Measurements from ENCODE around the gene SEPTIN5.

The SEPTIN5 gene

GRCh38 chr22:19745155-19746101 lies 31.1 kb downstream of the SEPTIN5 start:
- in situ Hi-C loops (cut with MboI; ENCODE audit: low sequenced_read_pairs), result no loop called here

GRCh38 chr22:19746726-19747125 lies 32.4 kb downstream of the SEPTIN5 start:
- in situ Hi-C loops (cut with MboI; ENCODE audit: low sequenced_read_pairs), result no loop called here

GRCh38 chr22:19747551-19747950 lies 33.2 kb downstream of the SEPTIN5 start:
- in situ Hi-C loops (cut with MboI; ENCODE audit: low sequenced_read_pairs), result no loop called here

GRCh38 chr22:19748139-19748538 lies 33.8 kb downstream of the SEPTIN5 start:
- in situ Hi-C loops (cut with MboI; ENCODE audit: low sequenced_read_pairs), result no loop called here

DNA sequence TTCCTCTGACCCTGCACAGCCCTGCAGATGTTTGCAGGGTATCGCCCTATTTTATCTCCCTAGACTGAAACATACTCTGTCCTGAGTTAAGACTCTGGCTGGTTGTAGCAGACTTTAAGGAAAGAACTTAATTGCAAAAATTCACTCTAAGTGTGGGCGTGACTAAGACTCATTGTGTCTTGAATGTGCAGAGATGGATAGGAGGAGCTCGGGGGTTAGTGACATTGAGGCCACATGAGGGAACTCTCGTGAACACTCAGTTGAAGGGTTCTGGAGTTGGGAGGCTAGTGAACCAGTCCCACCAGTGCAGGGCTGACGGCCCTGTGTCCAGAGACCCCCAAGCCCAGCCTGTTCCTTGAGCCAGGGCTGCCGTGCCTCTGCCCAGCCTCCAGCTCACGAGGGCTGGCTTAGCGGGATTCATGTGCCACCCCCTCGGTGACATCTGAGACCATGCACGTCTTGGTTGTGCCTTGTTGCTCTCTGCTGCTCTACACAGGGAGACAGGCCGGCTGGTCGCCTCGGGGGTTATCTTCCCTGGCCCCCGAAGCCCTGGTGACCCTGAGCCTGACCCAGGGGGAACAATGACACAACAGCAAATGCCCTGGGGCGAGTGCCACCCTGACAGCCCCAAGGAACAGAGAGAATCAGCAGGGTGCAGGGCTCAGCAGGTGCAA lies 34.8 kb downstream of the SEPTIN5 start:
- in situ Hi-C loops (cut with MboI; ENCODE audit: low sequenced_read_pairs), result no loop called here

GRCh38 chr22:19749876-19750275 lies 35.6 kb downstream of the SEPTIN5 start:
- in situ Hi-C loops (cut with MboI; ENCODE audit: low sequenced_read_pairs), result no loop called here

DNA sequence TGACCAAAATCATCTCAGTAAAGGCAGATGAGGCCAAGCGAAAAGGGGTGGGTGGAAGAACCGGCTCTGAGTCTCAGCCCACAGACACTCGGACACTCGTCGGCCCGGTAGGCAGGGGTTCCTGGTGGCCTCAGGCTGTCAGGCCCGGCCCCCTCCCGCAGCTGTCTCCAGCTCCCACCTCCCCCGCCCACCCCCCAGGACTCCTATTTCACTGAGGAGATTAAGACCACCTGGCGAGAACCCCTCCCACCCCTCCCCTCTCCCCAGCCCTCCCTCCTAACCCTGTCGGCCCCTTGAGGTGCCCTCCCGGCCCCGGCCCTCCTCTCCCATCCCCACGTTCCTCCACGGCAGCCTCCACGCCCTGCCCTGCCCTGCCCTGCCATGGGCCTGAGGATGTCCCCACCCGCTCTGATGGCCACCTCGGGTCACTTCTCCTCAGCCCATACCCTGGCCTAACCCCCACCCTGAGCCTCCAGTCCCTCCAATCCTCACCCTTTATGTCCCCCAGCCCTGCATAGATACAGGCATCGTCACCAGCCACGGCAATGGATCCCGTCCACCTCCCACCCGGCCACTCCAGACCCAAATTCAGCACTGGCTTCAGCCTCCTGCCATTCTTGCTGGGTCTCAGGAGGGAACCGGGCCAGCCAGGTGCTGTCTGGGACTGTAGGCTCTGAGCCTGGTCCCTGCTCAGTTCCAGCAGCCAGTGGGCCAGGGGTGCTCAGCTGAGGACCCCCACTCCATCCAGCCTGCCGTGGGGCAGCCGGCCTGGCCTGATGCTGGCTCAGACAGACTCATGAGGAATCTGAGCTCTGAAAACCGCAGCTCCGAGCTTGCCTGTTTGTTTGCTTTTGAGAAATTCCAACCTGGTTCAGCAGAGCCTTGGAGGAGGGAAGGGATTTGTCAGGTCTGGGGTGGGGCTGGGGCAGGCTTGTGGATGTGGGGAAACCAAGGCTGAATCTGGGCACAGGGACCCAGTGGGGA lies 36.5 kb downstream of the SEPTIN5 start:
- in situ Hi-C loops (cut with MboI; ENCODE audit: low sequenced_read_pairs), result no loop called here

DNA sequence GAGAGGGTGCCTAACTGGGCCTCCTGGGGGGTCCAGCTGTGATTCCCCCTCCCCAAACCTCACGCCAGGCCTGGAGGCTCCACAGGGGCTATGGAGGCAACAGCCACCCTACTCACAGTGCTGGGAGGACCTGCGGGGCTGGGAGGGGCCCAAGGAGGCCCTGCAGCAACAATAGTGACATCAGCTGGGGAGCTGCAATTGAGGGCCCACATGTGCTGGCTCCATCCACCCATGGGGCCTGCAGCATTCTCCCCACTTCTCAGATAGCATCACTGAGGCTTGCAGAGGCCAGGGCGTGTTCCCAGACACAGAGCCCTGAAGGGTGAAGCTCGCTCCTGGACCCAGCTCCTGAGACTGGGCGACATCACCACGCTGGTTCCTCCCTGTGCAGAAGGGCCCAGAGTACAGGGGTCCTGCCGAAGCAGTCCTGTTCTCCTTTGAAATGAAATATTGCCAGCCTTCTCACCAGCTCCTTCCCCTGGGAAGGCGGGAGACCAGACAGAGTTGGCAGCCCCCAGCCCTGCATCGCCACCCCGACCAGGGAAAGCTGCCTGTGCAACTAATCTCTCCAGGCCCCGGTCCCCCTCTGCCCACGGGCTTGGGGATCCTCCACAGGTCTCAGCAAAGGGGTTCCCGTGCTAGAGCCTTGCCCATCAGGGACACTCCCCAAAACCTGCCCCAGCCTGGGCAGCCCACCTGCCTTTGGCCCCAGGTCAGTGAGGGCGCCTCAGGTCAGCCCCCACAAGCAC lies 37.4 kb downstream of the SEPTIN5 start:
- in situ Hi-C loops (cut with MboI; ENCODE audit: low sequenced_read_pairs), result no loop called here

GRCh38 chr22:19753090-19753842 lies 39.0 kb downstream of the SEPTIN5 start:
- in situ Hi-C loops (cut with MboI; ENCODE audit: low sequenced_read_pairs), result no loop called here

DNA sequence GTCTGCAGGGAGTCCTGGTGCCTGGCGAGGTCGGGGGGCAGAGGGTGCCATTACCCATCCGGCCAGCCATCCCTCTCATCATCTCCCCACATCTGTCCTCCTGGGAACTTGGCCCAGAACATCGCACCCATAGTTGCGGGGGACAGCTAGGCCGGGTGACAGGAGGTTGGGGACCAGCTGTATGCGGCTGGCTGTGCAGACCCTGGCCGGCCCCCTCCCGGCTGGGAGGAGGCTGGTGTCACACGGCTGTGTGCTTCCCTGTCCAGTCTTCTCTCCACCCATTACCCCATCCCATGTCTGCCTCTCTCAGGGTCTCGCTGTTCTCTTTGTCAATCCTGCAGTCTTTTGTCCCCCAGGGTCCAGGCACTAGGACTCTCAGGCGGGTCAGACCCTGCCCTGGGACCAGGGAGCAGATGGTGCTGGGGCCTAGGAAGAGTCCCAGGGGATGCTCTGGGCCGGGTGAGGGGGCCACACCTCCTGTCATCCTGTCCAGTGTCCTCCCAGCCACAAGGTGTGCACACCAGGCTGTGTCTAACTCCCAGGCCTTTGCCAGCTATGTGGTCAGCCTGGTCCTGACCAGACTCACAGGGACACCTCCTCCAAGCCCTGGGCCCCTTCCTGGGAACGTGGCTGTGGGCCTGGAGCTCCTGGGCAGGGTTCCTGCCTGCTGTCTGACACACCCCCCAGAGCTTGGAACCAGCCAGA lies 39.8 kb downstream of the SEPTIN5 start:
- in situ Hi-C loops (cut with MboI; ENCODE audit: low sequenced_read_pairs), result no loop called here

DNA sequence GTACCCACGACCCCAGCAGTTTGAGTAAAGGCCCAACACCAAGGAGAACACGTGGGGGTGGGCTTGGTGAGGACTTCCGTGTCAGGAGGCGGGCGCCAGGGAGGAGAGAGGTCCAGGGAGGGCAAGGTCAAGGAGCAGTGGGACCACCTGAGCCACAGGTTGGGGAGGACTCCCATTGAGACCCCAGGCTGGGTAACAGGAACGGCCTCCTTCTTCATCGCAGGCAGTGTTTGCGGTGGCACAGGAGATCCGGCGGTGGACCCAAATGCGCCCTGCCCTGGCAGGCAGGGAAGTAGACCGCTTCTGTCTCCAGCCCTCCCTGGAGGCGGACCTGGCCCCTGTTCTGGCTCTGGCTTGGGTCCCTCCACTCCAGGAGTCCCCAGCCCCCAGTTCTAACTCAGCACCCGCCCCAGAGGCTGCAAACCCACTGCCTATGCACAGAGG lies 40.4 kb downstream of the SEPTIN5 start:
- in situ Hi-C loops (cut with MboI; ENCODE audit: low sequenced_read_pairs), result no loop called here

DNA sequence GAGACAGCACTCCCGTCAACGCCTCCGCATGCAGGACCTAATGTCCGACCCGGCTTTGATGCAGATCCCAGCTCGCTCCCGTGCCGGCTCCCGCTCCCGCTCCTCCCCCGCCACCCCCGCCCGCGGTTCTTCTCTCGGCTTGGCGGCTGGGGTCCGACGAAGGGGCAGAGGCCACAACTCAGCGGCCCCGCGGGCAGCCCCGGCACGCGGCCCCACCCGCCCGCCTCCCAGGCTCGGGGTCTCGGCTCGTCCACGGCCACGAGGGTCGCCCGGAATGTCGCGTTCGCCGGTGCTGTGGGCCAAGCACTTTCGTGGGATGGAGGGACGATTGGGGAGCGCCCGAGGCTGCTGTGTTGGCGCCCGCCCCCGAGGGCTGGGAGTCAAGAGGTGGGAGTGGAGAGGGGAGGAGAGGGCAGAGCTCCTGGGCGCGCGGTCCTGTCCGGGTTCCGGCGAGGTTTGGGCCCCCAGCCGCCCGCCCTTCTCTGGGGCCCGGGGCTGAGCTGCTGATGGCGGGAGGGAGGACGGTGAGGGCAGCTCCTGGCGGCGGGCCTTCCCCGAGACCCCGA lies 40.9 kb downstream of the SEPTIN5 start:
- in situ Hi-C loops (cut with MboI; ENCODE audit: low sequenced_read_pairs), result no loop called here

GRCh38 chr22:19755722-19756287 lies 41.5 kb downstream of the SEPTIN5 start:
- in situ Hi-C loops (cut with MboI; ENCODE audit: low sequenced_read_pairs), result no loop called here

DNA sequence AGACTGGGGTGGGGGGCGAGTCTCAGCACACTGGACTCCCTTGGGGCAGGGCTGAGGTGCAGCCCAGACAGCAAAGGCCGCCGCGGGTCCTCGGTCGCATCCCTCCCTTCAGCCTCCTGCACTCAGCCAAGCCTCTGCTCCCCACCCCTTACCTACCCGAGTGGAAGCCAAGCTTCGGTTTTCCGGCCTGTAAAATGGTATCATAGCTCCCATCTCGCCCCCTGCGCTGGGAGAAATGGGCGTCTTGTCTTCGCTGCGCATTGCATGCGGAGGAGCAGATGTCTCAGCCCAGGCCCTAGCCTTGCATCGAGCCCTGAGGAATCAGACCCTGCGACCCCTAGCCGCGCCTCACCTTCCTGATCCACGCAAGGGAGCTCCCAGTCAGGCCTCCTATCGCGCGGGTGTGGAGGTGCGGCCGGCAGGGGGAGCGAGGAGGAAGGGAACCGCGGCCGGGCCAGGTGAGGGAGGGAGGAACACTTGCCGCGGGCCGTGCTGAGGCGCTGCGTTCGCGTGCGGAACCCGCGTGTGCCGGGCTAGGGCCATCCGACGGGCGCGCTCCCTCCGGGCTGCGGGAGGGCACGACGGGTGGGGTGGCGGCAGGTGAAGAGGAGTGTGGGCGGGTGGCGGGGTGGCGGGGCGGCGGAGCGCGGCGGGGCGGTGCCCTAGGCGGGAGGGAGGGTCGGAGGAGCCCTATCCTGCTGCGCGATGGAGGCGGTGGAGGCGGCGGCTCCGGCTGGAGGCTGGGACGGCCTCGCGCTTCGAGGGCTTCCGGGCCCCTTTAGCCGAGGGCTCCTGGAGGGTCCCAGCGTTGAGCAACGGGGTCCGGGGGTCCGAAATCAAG lies 42.2 kb downstream of the SEPTIN5 start:
- in situ Hi-C loops (cut with MboI; ENCODE audit: low sequenced_read_pairs), result no loop called here

DNA sequence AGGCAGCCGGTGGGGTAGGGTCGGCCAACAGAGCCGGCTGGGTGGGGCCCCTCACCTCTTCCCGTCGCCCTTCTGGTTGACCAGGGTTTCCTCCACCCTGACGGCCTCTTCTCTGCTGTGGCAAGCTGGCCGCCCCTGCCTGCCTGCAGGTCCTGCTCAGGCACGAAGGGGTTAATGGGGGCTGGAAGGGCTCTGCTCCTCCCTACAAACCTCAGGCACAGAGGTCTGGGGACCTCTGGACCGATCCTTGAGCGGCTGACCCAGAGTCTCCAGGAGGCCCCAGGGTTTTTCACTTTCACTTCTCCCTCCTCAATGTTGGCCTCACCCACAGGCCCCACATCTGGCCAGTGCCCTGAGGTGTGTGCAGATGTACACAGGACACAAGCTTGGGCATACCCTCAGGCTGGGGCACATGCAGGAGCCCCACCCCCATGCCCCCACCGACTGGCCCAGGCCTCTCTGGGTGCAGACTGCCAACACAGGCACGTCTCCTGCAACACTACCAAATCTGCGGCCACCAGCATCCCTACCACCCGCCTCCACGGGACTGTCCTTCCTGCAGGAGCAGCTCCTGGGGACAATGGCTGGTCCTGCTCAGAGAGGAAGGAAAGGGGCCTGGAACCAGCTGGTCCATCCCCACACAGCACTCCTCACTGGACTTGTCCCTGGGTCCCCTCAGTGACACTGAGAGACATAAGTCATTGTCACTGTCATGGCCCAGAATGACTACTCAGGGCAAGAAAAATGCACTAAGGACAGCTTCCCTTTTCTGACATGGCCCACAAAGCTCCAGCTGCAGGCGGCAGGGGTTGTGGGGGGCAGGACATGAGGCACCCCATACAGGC lies 43.1 kb downstream of the SEPTIN5 start:
- in situ Hi-C loops (cut with MboI; ENCODE audit: low sequenced_read_pairs), result no loop called here
